PC-9 (cell line): Measurements from ENCODE around the gene KAT6B. TPM values are rescaled to one million over a fixed set of nuclear protein-coding genes. Genes with fewer than 3 reads are reported as not detected.

Experiments
- BruUV-seq: library from RNA; stranded (reverse); fragments of 400-500 nt; replicated peaks from 2 replicates; lab custom pipeline; 2021; lab: Mats Ljungman, UMichigan
- CTCF ChIA-PET: fragments of 300-600 bp; sonication (Branson Sonifier 250); formaldehyde crosslinking; loops from one replicate; lab custom pipeline; 2022; ENCODE audit warnings: antibody characterized with exemption; lab: Charles Lee
- POLR2A ChIA-PET: fragments of 300-600 bp; sonication (Branson Sonifier 250); formaldehyde crosslinking; loops from one replicate; lab custom pipeline; 2022; ENCODE audit warnings: antibody characterized with exemption; ENCODE audit not compliant: unreplicated experiment; lab: Charles Lee
- DNase-seq, 2 experiments: peaks; one replicate each; pipeline versions ENCODE4 v3.0.0 to v3.0.0-alpha.2; 2015 to 2022; ENCODE audit warnings: mixed read lengths in 1 of 2
- H2AFZ ChIP-seq: fragments of 200-600 bp; sonication (generic); 2 replicates; pipeline ENCODE4 v1.8.1; 2017; ENCODE audit warnings: antibody characterized with exemption
- H3F3A ChIP-seq: fragments of 200-600 bp; sonication (generic); 2 replicates; pipeline ENCODE4 v1.8.1; 2017; ENCODE audit warnings: antibody characterized with exemption, mild to moderate bottlenecking, low read depth; ENCODE audit not compliant: insufficient read depth
- H3K27ac ChIP-seq: fragments of 200-600 bp; sonication (generic); 2 replicates; pipeline ENCODE4 v1.6.1; 2016; ENCODE audit warnings: mixed run types
- H3K27me3 ChIP-seq: fragments of 200-600 bp; sonication (generic); 2 replicates; pipeline ENCODE4 v1.6.1; 2016; ENCODE audit warnings: low read depth, mixed run types; ENCODE audit not compliant: insufficient read depth
- H3K36me3 ChIP-seq: fragments of 200-600 bp; sonication (generic); 2 replicates; pipeline ENCODE4 v1.6.1; 2016; ENCODE audit warnings: low read depth, mixed run types
- H3K4me1 ChIP-seq: fragments of 200-600 bp; sonication (generic); replicated peaks from 2 replicates; pipeline ENCODE4 v1.6.1; 2016; ENCODE audit warnings: mixed run types; ENCODE audit not compliant: insufficient read depth
- H3K4me2 ChIP-seq: fragments of 200-600 bp; sonication (generic); 2 replicates; pipeline ENCODE4 v1.6.1; 2017; ENCODE audit warnings: mixed run types
- H3K4me3 ChIP-seq: fragments of 200-600 bp; sonication (generic); 2 replicates; pipeline ENCODE4 v1.6.1; 2016; ENCODE audit warnings: mixed run types
- H3K79me2 ChIP-seq: fragments of 200-600 bp; sonication (generic); 2 replicates; pipeline ENCODE4 v1.6.1; 2017; ENCODE audit warnings: low read depth, mixed run types
- H3K9me2 ChIP-seq: fragments of 200-600 bp; sonication (generic); 2 replicates; pipeline ENCODE4 v1.8.1; 2017; ENCODE audit warnings: mild to moderate bottlenecking; ENCODE audit not compliant: insufficient read depth
- H3K9me3 ChIP-seq: fragments of 200-600 bp; sonication (generic); 2 replicates; pipeline ENCODE4 v1.8.1; 2016; ENCODE audit warnings: low read depth; ENCODE audit not compliant: insufficient read depth
- H4K20me1 ChIP-seq: fragments of 200-600 bp; sonication (generic); 2 replicates; pipeline ENCODE4 v1.8.1; 2017; ENCODE audit not compliant: insufficient read depth
- EZH2 ChIP-seq: fragments of 200-600 bp; sonication (generic); IDR thresholded peaks from 2 replicates; pipeline ENCODE4 v1.8.0; 2017; ENCODE audit warnings: antibody characterized with exemption, low read depth
- intact Hi-C: fragments of 100-400 bp; cut with micrococcal nuclease; formaldehyde crosslinking; loops from one replicate; pipeline ENCODE4 v1.10.0; 2022; ENCODE audit not compliant: unreplicated experiment
- total RNA-seq: library from RNA; stranded (reverse); gene quantifications from 2 replicates; pipeline ENCODE4 v1.2.3, GENCODE V29; 2021
- TF ChIP-seq, protein P1 (sequence below): fragments of 200-600 bp; sonication (generic); conservative IDR thresholded peaks from 2 replicates; pipeline ENCODE4 v1.6.1; 2017; ENCODE audit warnings: mixed run types, antibody characterized with exemption, mild to moderate bottlenecking, moderate library complexity

Gene KAT6B
- total RNA-seq, 1 experiment from 2014 or later: 30.9 TPM

DNA sequence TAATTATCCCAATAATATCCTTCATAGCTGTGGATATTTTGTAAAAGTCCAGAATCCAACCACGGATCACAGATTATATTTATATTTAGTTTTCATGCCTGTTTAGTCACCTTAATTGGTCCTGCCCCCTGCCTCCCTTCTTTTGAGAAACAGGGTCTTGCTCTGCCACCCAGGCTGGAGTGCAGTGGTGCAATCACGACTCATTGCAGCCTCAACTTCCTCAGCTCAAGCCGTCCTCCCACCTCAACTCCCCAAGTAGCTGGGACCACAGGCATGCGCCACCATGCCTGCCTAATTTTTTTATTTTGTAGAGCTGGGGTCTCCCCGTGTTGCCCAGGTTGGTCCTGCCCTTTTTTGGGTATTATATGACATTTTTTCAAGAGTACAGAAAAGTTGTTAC lies 129.4 kb downstream of the KAT6B start:
- no peak for DNase-seq
- Histone ChIP-seq H3K9me2 (no peaks in the 10 kb centered on the region), H3K4me1 (no peaks in the 10 kb centered on the region), H4K20me1 (no peaks in the 10 kb centered on the region), H3K27me3 (no peaks in the 10 kb centered on the region), H3K27ac (no peak overlapping the region), H3K9me3 (no peaks in the 10 kb centered on the region), H3K36me3 (no peaks in the 10 kb centered on the region), H3K79me2 (no peaks in the 10 kb centered on the region), H2AFZ (no peak overlapping the region), H3K4me2 (no peak overlapping the region), H3F3A (no peaks in the 10 kb centered on the region), H3K4me3 (no peak overlapping the region)
- intact Hi-C loops: no loop called here
- ChIA-PET CTCF (no interaction called here), POLR2A (interaction anchor here (0.6 kb wide), 1 partner anchor 158 kb away, joined by 5 read pairs; no protein-coding TSS in a partner anchor)
- no TSS peak for BruUV-seq
- TF ChIP-seq, protein P1, sequence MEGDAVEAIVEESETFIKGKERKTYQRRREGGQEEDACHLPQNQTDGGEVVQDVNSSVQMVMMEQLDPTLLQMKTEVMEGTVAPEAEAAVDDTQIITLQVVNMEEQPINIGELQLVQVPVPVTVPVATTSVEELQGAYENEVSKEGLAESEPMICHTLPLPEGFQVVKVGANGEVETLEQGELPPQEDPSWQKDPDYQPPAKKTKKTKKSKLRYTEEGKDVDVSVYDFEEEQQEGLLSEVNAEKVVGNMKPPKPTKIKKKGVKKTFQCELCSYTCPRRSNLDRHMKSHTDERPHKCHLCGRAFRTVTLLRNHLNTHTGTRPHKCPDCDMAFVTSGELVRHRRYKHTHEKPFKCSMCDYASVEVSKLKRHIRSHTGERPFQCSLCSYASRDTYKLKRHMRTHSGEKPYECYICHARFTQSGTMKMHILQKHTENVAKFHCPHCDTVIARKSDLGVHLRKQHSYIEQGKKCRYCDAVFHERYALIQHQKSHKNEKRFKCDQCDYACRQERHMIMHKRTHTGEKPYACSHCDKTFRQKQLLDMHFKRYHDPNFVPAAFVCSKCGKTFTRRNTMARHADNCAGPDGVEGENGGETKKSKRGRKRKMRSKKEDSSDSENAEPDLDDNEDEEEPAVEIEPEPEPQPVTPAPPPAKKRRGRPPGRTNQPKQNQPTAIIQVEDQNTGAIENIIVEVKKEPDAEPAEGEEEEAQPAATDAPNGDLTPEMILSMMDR: no peak
- no peak for TF ChIP-seq EZH2

DNA sequence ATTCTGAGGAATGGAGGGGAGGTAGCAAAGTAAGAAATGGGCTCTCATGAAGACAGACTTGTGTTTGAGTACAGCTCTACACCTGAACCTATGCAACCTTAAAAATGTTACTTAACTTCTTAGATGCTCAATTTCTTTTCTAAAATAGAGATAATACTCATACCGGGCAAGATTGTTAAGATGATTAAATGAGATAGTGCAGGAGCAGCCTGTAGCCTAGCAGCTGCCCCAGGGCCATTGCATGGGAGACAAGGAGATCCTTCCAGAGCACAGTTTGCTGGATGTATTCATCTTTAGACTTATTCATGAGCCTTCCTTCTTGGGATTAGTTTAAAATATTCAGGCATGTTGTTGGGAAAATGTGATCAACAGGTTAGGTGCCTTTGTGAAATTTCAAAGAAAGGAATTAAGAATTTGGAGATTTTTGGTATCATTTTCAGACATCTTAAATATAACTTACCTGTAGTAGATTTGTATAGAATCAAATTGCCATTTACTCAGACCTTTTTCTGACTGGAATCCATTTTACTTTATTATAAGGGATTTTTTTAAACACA lies 130.2 kb downstream of the KAT6B start:
- intact Hi-C loops: no loop called here
- H3K4me3 ChIP-seq: no peak overlapping the region

DNA sequence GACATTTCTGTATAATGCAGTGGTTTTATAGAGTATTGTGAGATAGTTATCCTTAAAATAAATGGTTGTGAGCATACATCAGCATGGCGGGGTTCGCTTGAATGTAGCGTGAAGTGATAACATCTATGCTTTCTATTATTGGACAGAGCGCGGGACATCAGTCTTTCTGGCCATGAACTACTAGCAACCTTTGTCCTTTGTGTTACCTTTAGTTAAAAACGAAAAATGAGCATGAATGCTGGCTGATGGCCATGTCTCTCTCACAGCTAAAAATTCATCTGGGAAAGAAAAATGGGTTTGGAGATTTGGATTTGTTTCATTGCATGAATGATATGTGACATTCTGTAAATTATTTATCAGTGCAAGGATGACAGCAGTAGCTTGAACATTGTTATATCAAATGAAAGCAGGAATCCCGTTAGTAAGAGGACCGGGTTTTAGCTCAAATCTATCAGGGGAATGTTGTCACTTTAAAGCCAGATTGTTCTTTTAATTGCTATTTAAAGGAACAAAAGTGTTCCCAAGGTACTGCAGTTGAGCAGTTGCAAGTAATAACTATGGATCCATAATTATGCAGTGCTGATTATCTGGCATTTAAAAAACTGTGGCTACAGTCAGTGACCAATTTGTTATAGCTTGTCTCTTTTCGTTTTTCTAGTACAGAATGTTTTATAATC lies 131.0 kb downstream of the KAT6B start:
- Histone ChIP-seq H3K27ac (no peak overlapping the region), H3F3A (no peaks in the 10 kb centered on the region), H3K9me3 (no peaks in the 10 kb centered on the region), H3K4me3 (no peak overlapping the region), H4K20me1 (no peaks in the 10 kb centered on the region), H3K36me3 (no peaks in the 10 kb centered on the region), H3K4me2 (no peak overlapping the region), H3K9me2 (no peaks in the 10 kb centered on the region), H3K27me3 (no peaks in the 10 kb centered on the region), H3K79me2 (no peaks in the 10 kb centered on the region), H2AFZ (no peak overlapping the region), H3K4me1 (no peaks in the 10 kb centered on the region)
- no peak for DNase-seq
- ChIA-PET POLR2A (no interaction called here), CTCF (no interaction called here)
- BruUV-seq: no TSS peak
- intact Hi-C loops: no loop called here
- no peak for TF ChIP-seq EZH2
- TF ChIP-seq, protein P1: no peak

More for the DNA sequence above, 130.2 kb downstream of the KAT6B start:
- CTCF ChIA-PET: no interaction called here
- no peak overlapping the region for H3K27ac ChIP-seq
- H3K79me2 ChIP-seq: no peaks in the 10 kb centered on the region
- no peak overlapping the region for H2AFZ ChIP-seq
- no peaks in the 10 kb centered on the region for H3F3A ChIP-seq
- H3K36me3 ChIP-seq: no peaks in the 10 kb centered on the region
- no peaks in the 10 kb centered on the region for H3K27me3 ChIP-seq
- H3K4me2 ChIP-seq: no peak overlapping the region
- no peaks in the 10 kb centered on the region for H3K9me3 ChIP-seq
- no peaks in the 10 kb centered on the region for H3K9me2 ChIP-seq
- POLR2A ChIA-PET: interaction anchor here (0.6 kb wide), 1 partner anchor 157 kb away, joined by 5 read pairs; no protein-coding TSS in a partner anchor
- DNase-seq: no peak
- BruUV-seq: no TSS peak
- TF ChIP-seq, protein P1: no peak
- no peak for TF ChIP-seq EZH2
- no peaks in the 10 kb centered on the region for H3K4me1 ChIP-seq
- no peaks in the 10 kb centered on the region for H4K20me1 ChIP-seq
